ENCODE measurements around the gene PIWIL1.

DNA sequence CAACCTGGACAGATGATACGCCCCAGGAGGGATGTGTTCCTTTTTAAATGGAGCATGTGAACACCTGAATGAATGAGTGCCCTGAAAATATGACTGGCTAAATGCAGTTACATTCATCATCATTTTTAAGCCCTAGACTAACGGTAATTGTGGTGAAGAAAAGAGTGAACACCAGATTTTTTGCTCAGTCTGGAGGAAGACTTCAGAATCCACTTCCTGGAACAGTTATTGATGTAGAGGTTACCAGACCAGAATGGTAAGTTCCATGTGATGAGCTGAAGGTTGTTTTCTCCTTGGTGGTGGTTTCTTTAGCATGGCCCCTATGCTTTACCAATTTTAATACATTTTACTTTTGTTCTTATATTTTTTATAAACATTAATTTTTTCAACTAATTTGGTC, 29.3 kb downstream of the PIWIL1 start:
- TF ChIP-seq, protein P1, sequence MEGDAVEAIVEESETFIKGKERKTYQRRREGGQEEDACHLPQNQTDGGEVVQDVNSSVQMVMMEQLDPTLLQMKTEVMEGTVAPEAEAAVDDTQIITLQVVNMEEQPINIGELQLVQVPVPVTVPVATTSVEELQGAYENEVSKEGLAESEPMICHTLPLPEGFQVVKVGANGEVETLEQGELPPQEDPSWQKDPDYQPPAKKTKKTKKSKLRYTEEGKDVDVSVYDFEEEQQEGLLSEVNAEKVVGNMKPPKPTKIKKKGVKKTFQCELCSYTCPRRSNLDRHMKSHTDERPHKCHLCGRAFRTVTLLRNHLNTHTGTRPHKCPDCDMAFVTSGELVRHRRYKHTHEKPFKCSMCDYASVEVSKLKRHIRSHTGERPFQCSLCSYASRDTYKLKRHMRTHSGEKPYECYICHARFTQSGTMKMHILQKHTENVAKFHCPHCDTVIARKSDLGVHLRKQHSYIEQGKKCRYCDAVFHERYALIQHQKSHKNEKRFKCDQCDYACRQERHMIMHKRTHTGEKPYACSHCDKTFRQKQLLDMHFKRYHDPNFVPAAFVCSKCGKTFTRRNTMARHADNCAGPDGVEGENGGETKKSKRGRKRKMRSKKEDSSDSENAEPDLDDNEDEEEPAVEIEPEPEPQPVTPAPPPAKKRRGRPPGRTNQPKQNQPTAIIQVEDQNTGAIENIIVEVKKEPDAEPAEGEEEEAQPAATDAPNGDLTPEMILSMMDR (conservative IDR thresholded peaks at IDR 0.05; ENCODE audit: low read depth, low read length), result no peak
- TF ChIP-seq EZH2 (IDR thresholded peaks at IDR 0.05; ENCODE audit: borderline replicate concordance, low read depth, low read length, poor library complexity, severe bottlenecking), result no peak
